ENCODE results near the gene AGFG1. TPM values are rescaled to one million over a fixed set of nuclear protein-coding genes. Genes with fewer than 3 reads are reported as not detected.
A peak's percentile ranks its signal among the peaks of the same experiment; 100 is the strongest.
"Not testable (repeated sequence)": the region's sequence is repeated elsewhere in the genome, so short reads cannot be mapped to it uniquely, and the experiment has no call there.

Gene AGFG1
- total RNA-seq, 1 donor from 2014 or later: 161 TPM

DNA sequence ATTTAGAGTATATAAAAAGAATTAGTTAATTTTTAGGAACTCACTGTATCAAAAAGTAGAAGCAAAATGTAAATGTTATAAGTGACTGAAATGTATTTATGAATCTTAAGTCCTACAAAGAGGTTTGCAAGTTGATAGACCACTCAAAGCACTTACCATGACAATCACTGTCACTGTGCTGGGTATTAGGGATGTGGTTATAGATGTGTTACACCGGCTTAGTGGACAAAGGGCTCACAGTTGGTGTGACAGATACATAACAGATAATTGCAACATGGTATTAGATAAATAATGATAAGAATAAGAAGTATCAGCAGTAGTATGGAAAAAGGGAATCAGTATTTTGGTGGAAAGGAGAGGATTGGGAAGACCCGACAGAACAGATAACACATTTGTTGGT, 21.6 kb downstream of the AGFG1 start:
- no peak for DNase-seq (ENCODE audit: low read depth)

- no peak for DNase-seq (ENCODE audit: low read depth)
Observed at GRCh38 chr2:227497158-227497557, 25.2 kb downstream of the AGFG1 start.

- peak; percentile 40 for DNase-seq (ENCODE audit: low read depth)
Observed at GRCh38 chr2:227499627-227500300, 27.8 kb downstream of the AGFG1 start.

- no peak for DNase-seq (ENCODE audit: low read depth)
Observed at GRCh38 chr2:227500301-227500630, 28.3 kb downstream of the AGFG1 start.

DNA sequence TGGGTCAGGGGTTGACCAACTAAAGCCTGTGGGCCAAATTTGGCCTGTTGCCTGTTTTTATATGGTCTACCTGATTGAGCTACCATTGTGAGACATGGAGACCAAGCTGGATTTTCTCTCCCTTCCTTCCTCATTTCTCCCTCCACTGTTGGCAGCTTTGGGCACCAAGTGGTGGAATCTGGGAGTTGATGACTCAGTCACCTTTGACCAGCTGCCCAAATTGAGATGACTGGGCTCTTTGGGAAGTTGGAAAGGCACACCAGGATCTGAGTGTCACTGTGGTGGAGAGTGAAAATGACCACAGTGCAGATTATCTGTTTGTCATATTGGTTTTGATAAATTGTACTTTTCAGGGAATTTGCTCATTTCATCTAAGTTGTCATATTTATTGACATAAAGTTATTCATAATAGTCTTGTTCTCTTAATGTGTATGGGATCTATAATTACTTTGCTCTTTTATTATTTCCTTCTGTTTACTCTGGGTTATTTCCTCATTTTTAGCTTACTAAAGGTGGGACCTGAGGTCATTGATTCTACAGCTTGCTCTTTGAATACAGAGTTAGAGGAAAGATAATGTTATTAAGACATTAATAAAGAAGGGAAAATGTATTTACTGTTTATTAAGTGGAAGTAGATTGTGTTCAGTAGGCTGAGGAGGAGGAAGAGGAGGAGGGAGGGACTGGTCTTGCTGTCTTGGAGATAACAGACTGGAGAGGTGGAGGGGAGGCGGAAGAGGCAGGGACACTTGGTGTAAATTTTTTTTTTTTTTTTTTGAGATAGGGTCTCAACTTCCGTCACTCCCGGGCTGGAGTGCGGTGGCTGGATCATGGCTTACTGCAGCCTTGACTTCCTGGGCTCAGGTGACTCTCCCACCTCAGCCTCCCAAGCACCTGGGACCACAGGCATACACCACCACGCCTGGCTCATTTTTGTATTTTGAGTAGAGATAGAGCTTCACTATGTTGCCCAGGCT, 31.8 kb downstream of the AGFG1 start:
- DNase-seq (ENCODE audit: low read depth): peak; percentile 90

GRCh38 chr2:227504700-227505099, 32.7 kb downstream of the AGFG1 start:
- no peak for DNase-seq (ENCODE audit: low read depth)

GRCh38 chr2:227506456-227506855, 34.5 kb downstream of the AGFG1 start:
- DNase-seq (ENCODE audit: low read depth): no peak

DNA sequence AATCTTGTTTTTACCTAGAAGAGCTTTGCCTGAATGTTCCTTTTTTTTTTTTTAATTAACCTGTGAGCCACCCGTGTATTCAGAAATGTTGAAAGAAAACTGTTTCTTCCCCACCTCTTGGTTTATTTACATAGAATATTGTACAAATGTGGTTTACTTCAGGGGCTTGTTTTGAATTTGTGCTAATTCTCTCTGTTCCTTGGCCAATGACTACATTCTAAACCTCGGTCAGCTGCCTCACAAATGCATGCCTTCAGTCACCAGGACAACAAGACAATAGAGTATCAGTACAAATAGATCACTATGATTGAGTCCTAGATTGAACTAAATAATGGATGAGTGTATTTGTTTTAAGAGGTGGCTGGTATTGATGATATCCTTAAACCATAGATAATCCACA, 36.0 kb downstream of the AGFG1 start:
- no peak for DNase-seq (ENCODE audit: low read depth)

- no peak for DNase-seq (ENCODE audit: low read depth)
Observed at GRCh38 chr2:227509076-227509475, 37.1 kb downstream of the AGFG1 start.

DNA sequence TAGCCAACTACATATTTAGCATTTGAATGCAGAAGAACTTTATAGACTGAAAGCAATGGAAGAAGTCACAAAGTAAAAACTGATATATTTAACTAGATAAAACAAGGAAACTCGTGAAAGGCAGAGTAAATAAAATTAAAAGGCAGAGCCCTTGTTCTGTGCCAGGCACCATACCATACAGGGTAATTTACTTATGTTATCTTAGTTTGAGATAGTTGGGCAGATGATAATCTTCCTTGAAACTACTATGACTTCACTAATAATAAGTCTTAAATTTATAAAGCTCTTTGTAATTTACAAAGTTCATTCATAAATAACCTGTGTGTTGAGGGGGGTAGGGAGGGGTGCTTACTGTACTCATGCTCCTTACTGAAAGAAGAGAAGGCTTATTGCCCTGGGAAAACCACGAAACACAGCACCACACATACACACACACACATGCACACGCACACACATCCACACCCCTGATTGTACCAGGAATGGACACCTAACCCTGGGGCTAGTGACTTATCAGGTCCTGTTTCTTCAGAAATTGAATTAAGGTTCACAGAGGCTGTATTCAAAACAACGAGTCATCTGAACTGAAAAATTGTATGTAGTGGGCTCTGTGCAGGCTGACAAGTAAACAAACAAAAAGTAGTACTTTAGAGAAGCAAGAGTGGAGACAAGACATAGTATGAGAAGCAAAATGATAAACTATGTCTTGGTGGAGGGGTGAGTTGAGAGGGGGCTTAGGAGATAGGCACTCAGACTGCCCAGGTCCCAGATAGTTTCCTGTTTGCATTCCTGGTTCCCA, 38.1 kb downstream of the AGFG1 start:
- DNase-seq (ENCODE audit: low read depth): peak; percentile 46

GRCh38 chr2:227510620-227510958, 38.6 kb downstream of the AGFG1 start:
- no peak for DNase-seq (ENCODE audit: low read depth)

DNA sequence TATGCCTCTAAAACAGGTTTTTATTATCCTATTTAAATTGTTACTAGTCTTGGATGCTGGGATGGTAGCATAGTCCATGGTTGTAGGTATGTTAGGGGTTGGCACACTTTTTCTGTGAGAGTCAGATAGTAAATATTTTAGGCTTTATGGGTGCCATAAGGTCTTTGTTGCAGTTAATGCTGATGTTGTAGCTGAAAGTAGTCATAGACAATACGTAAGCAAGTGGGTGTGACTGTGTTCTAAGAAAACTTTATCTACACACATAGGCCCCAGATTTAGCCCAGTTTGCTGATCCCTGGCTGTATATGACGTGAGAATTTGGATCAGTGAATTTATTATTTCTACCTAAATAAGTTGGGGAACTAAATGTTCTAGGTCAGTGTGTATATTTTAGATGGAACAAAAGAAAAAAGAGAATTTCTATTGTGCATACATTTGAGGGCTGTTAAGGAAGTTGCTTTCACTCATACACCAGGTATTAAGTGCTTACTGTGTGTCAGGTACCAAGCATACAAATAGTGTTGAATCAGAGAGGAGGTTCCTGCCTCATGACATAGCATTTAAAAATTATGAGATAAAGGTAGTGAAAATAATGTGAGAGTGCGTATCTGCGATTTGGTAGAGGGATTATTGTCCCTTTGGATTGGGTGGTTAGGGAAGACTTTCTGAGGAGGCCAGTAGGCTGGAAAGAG, 39.4 kb downstream of the AGFG1 start:
- DNase-seq (ENCODE audit: low read depth): no peak

- DNase-seq (ENCODE audit: low read depth): no peak
Observed at GRCh38 chr2:227511955-227512354, 40.0 kb downstream of the AGFG1 start.

GRCh38 chr2:227513113-227513512, 41.2 kb downstream of the AGFG1 start:
- peak; percentile 32 for DNase-seq (ENCODE audit: low read depth)

DNA sequence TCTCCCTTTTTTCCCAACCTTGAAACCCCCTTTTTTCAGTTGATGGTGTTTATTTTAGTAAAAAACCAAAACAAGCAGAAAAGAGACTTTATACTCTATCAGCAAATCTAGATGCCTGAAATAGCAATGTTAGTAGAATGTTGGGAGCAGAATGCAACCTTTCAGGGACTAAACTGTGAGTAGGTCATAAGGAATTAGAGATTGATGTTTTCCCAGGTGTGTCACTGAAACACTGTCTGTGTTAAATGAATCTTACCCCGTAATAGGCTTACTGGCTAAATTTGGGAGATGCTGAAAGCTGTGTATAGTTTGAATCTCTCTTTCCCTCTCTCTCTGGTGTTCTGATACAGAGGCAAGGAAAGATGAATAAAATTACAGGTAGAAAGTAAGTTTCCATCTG, 43.8 kb downstream of the AGFG1 start:
- no peak for DNase-seq (ENCODE audit: low read depth)

GRCh38 chr2:227517724-227518123, 45.8 kb downstream of the AGFG1 start:
- DNase-seq (ENCODE audit: low read depth): no peak

DNA sequence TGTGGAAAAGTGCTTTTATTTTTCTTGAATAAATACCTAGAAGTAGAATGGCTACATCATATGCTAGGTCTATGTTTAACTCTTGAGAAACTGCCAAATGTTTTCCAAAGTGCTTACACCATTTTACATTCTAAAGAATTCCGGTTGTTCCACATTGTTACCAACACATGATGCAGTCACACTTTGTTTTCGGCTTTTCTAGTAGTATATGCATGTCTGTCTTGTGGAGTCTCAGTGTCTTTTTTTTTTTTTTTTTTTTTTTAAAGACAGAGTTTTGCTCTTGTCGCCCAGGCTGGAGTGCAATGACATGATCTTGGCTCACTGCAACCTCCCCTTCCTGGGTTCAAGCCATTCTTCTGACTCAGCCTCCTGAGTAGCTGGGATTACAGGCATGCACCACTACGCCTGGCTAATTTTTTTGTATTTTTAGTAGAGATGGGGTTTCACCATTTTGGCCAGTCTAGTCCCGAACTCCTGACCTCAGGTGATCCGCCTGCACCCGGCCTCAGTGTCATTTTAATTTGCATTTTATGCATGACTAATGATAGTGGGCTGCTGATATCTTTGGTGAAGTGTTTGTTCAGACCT, 46.4 kb downstream of the AGFG1 start:
- not testable (repeated sequence) for DNase-seq (ENCODE audit: low read depth)

- not testable (repeated sequence) for DNase-seq (ENCODE audit: low read depth)
Observed at GRCh38 chr2:227521178-227521577, 49.2 kb downstream of the AGFG1 start.

GRCh38 chr2:227524665-227525064, 52.7 kb downstream of the AGFG1 start:
- DNase-seq (ENCODE audit: low read depth): no peak

DNA sequence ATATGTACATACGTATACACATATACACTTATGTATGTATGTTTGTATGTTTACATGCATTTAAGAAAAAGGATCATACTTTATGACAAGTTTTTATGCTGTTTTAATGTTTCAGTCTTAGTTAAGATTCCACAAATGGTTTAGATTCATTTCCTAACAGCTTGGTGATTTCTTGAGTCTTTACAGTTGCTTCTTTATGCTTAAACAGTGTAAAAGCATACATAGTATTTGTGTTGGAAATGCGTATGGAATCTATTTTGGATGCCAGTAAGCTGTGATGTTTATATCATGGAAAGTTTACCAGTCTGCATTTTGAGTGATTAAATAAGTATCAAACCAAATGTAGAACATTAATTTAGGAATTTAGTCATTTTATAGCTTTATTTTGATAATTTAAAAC, 55.4 kb downstream of the AGFG1 start:
- DNase-seq (ENCODE audit: low read depth): no peak

DNA sequence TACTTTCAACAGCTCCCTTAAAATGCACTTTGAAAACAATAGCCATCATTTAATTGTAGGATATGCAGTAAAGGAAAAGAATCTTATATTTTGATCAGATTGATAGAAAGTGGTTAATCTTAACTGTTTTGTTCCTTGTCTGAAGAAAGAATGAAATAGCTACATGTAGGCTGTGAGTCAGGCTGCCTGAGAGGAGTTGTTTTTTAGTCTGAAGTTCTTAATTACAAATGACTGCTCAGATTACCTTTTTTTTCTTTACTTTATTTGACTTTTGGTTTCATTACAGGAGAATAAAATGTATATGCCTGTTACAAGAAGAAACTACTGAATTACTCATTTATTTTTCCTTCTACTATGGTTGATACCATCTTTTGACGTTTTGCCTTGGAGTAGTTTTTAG, 56.8 kb downstream of the AGFG1 start:
- no peak for DNase-seq (ENCODE audit: low read depth)
